ENCODE measurements around the gene FXYD3.

FXYD3 gene

GRCh38 chr19:35162471-35163326, 47.1 kb downstream of the FXYD3 start:
- no peak for DNase-seq (ENCODE audit: low read depth)

- no peak for DNase-seq (ENCODE audit: low read depth)
Observed at GRCh38 chr19:35164418-35164817, 48.8 kb downstream of the FXYD3 start.

GRCh38 chr19:35165200-35166058, 49.8 kb downstream of the FXYD3 start:
- DNase-seq (ENCODE audit: low read depth) = no peak

GRCh38 chr19:35166100-35167063, 50.8 kb downstream of the FXYD3 start:
- no peak for DNase-seq (ENCODE audit: low read depth)

GRCh38 chr19:35167251-35168119, 51.9 kb downstream of the FXYD3 start:
- no peak for DNase-seq (ENCODE audit: low read depth)

- DNase-seq (ENCODE audit: low read depth) = no peak
Observed at GRCh38 chr19:35168196-35168595, 52.6 kb downstream of the FXYD3 start.

- DNase-seq (ENCODE audit: low read depth) = no peak
Observed at GRCh38 chr19:35169221-35169995, 53.8 kb downstream of the FXYD3 start.

- no peak for DNase-seq (ENCODE audit: low read depth)
Observed at GRCh38 chr19:35170359-35171061, 54.9 kb downstream of the FXYD3 start.

- DNase-seq (ENCODE audit: low read depth) = no peak
Observed at GRCh38 chr19:35171730-35172129, 56.1 kb downstream of the FXYD3 start.

All from activated T-cell treated with anti-CD3 and anti-CD28 coated beads for 24 hours (primary cell).